NCI-H226 (cell line): ENCODE data around the gene TPSG1.

Experiments
- DNase-seq: peaks from one replicate; pipeline ENCODE4 v3.0.0-alpha.2; 2015

The TPSG1 gene

DNA sequence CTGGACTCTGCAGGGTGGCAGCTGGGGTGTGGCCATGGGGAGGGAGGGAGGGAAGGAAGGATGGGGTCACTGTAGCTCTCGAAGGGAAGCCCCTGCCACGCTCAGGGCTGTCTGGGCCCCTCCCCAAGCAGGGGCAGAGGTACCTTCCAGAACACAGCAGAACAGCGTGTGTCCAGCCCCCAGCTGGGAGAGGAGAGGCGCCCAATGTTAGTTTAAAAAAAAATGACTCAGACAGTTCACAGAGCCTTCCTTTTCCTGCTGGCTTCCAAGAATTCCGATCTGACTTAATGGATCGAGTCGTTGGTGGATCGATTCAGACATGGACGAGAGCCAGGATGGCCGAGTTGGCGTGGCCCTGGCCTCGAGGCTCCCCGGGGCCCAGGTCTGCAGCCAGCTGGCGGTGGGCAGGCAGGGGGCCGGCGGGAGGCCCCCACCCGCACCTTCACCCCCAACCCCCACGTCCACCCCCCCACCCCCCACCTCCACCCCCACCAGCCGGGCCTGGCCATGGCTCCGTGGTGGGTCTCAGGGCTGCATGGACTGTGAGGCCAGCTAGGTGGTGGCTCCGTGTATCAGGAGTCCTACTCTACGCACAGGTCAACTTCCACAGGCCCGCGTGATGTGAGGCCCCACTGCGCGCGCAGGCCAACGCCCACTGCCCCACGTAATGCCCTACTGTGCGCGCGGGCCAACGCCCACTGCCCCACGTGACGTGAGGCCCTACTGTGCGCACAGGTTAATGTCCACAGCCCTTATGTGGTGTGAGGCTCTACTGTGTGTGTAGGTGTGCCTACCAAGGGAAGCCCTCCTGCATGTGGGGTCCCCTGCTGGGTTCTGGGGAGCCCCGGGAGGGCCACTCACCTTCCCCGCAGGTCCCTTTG is 50.4 kb downstream of the TPSG1 start:
- DNase-seq, result no peak

DNA sequence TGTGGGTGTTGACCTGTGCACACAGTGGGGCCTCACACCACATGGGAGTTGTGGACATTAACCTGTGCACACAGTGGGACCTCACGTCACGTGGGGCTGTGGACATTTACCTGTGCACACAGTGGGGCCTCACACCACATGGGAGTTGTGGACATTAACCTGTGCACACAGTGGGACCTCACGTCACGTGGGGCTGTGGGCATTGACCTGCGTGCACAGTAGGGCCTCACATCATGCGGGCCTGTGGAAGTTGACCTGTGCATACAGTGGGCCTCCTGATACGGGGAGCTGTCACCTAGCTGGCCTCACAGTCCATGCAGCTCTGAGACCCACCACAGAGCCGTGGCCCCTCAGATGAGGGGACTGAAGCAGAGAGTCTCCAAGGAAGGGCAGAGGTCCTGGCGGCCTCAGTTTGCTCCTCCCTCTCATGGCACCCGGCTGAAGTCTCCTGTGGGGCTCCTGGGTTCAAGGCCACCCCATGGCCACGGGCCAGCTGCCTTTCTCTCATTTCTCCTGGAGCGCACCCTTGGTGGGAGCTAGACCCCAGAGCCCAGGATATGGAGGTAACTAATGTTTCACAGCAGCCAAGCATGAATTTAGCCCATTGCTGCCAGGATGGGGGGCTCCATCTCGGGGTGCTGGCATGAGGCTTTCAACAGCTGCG is 51.1 kb downstream of the TPSG1 start:
- DNase-seq, result no peak

DNA sequence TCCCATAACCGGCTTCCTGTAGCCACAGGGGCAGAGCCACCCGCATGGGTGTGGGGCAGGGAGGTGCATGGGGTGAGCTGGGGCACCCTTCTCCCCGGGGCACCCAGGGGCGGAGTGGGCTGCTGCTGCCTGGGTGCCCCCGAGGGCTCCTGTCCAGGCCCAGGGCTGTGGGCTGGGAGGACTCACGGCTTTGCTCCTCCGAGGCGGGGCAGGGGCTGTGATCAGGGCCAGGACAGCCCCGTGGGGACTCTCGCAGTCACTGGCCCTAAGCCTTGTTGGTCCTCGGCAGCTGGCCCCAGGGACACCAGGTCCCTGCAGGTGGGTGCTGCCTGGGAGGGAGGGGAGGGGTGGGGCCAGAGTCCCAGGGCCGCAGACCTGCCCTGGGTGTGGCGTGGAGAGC is 52.4 kb downstream of the TPSG1 start:
- no peak for DNase-seq

DNA sequence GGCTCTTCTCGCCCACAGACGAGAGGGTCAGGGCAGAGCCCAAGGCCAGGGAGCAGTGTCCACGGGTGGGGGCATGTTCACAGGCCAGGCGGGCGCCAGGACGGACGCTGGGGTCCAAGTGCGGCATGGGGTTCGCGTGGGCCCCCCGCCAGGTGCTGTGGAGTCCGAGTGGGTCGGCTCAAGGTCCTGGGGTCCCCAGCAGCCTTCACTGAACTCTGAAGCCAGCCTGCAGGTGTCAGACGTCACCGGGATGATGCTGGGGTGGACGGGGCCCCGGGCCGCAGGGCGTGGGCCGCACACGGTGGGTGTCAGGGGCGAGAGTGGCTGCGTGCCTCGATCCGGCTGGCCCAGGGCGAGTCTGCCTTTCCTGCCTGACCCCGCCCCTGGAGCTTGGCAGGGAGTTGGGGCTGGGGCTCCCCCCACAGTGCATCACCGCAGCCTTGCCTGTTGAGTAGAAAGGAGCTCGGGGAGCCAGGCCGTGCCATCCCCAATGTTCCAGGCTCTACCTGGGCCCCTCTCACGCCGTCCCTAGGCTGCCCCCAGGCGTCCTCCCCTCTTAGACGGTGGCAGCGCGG is 53.1 kb downstream of the TPSG1 start:
- DNase-seq, result no peak
